ENCODE results near the gene RANBP17. TPM values are rescaled to one million over a fixed set of nuclear protein-coding genes. Genes with fewer than 3 reads are reported as not detected.
"Not testable (repeated sequence)": the region's sequence is repeated elsewhere in the genome, so short reads cannot be mapped to it uniquely, and the experiment has no call there.

The RANBP17 gene
- total RNA-seq, 1 donor from 2014 or later, result 79.9 TPM

GRCh38 chr5:171155621-171156020 lies 293.8 kb downstream of the RANBP17 start:
- H3K9me3 ChIP-seq (ENCODE audit: control insufficient read depth in 3 of 3, low read length in 3 of 3), result no peaks in the 10 kb centered on the region
- H3K4me1 ChIP-seq (ENCODE audit: control insufficient read depth in 3 of 3, insufficient read depth in 3 of 3, low read length in 3 of 3), result no peaks in the 10 kb centered on the region
- no peaks in the 10 kb centered on the region for H3K36me3 ChIP-seq (ENCODE audit: control insufficient read depth in 3 of 3, insufficient read depth in 3 of 3, low read length in 3 of 3)
- H3K4me3 ChIP-seq (ENCODE audit: low read length in 3 of 3), result no peak overlapping the region
- H3K27ac ChIP-seq (ENCODE audit: low read depth, low read length), result no peak overlapping the region
- H3K9ac ChIP-seq (ENCODE audit: low read depth in 1 of 3, low read length in 3 of 3), result no peak overlapping the region
- H3K27me3 ChIP-seq (ENCODE audit: control insufficient read depth in 3 of 3, insufficient read depth in 3 of 3, low read length in 3 of 3), result no peaks in the 10 kb centered on the region

- H3K4me1 ChIP-seq (ENCODE audit: control insufficient read depth in 3 of 3, insufficient read depth in 3 of 3, low read length in 3 of 3), result no peaks in the 10 kb centered on the region
Observed at GRCh38 chr5:171157276-171157675, 295.5 kb downstream of the RANBP17 start.

GRCh38 chr5:171157775-171158174 lies 296.0 kb downstream of the RANBP17 start:
- Histone ChIP-seq H3K9ac (ENCODE audit: low read depth in 1 of 3, low read length in 3 of 3) (no peak overlapping the region), H3K36me3 (ENCODE audit: control insufficient read depth in 3 of 3, insufficient read depth in 3 of 3, low read length in 3 of 3) (no peaks in the 10 kb centered on the region), H3K27me3 (ENCODE audit: control insufficient read depth in 3 of 3, insufficient read depth in 3 of 3, low read length in 3 of 3) (no peaks in the 10 kb centered on the region), H3K4me1 (ENCODE audit: control insufficient read depth in 3 of 3, insufficient read depth in 3 of 3, low read length in 3 of 3) (no peaks in the 10 kb centered on the region), H3K9me3 (ENCODE audit: control insufficient read depth in 3 of 3, low read length in 3 of 3) (no peaks in the 10 kb centered on the region), H3K27ac (ENCODE audit: low read depth, low read length) (no peak overlapping the region), H3K4me3 (ENCODE audit: low read length in 3 of 3) (no peak overlapping the region)

More at GRCh38 chr5:171157276-171157675, 295.5 kb downstream of the RANBP17 start:
- Histone ChIP-seq H3K4me3 (ENCODE audit: low read length in 3 of 3) (no peak overlapping the region), H3K9me3 (ENCODE audit: control insufficient read depth in 3 of 3, low read length in 3 of 3) (no peaks in the 10 kb centered on the region), H3K27ac (ENCODE audit: low read depth, low read length) (no peak overlapping the region), H3K27me3 (ENCODE audit: control insufficient read depth in 3 of 3, insufficient read depth in 3 of 3, low read length in 3 of 3) (no peaks in the 10 kb centered on the region), H3K9ac (ENCODE audit: low read depth in 1 of 3, low read length in 3 of 3) (no peak overlapping the region), H3K36me3 (ENCODE audit: control insufficient read depth in 3 of 3, insufficient read depth in 3 of 3, low read length in 3 of 3) (no peaks in the 10 kb centered on the region)

GRCh38 chr5:171158581-171158980 lies 296.8 kb downstream of the RANBP17 start:
- no peaks in the 10 kb centered on the region for H3K36me3 ChIP-seq (ENCODE audit: control insufficient read depth in 3 of 3, insufficient read depth in 3 of 3, low read length in 3 of 3)
- H3K4me3 ChIP-seq (ENCODE audit: low read length in 3 of 3), result no peak overlapping the region
- H3K9me3 ChIP-seq (ENCODE audit: control insufficient read depth in 3 of 3, low read length in 3 of 3), result no peaks in the 10 kb centered on the region
- H3K9ac ChIP-seq (ENCODE audit: low read depth in 1 of 3, low read length in 3 of 3), result no peak overlapping the region
- H3K27ac ChIP-seq (ENCODE audit: low read depth, low read length), result no peak overlapping the region
- no peaks in the 10 kb centered on the region for H3K27me3 ChIP-seq (ENCODE audit: control insufficient read depth in 3 of 3, insufficient read depth in 3 of 3, low read length in 3 of 3)
- H3K4me1 ChIP-seq (ENCODE audit: control insufficient read depth in 3 of 3, insufficient read depth in 3 of 3, low read length in 3 of 3), result no peaks in the 10 kb centered on the region

GRCh38 chr5:171162165-171162564 lies 300.3 kb downstream of the RANBP17 start:
- no peaks in the 10 kb centered on the region for H3K9me3 ChIP-seq (ENCODE audit: control insufficient read depth in 3 of 3, low read length in 3 of 3)
- no peaks in the 10 kb centered on the region for H3K36me3 ChIP-seq (ENCODE audit: control insufficient read depth in 3 of 3, insufficient read depth in 3 of 3, low read length in 3 of 3)
- H3K27me3 ChIP-seq (ENCODE audit: control insufficient read depth in 3 of 3, insufficient read depth in 3 of 3, low read length in 3 of 3), result no peaks in the 10 kb centered on the region
- H3K4me1 ChIP-seq (ENCODE audit: control insufficient read depth in 3 of 3, insufficient read depth in 3 of 3, low read length in 3 of 3), result no peaks in the 10 kb centered on the region
- no peak overlapping the region for H3K27ac ChIP-seq (ENCODE audit: low read depth, low read length)
- H3K9ac ChIP-seq (ENCODE audit: low read depth in 1 of 3, low read length in 3 of 3), result no peak overlapping the region
- no peak overlapping the region for H3K4me3 ChIP-seq (ENCODE audit: low read length in 3 of 3)

- H3K4me1 ChIP-seq (ENCODE audit: control insufficient read depth in 3 of 3, insufficient read depth in 3 of 3, low read length in 3 of 3), result no peaks in the 10 kb centered on the region
- no peak overlapping the region for H3K4me3 ChIP-seq (ENCODE audit: low read length in 3 of 3)
- H3K9me3 ChIP-seq (ENCODE audit: control insufficient read depth in 3 of 3, low read length in 3 of 3), result no peaks in the 10 kb centered on the region
- H3K36me3 ChIP-seq (ENCODE audit: control insufficient read depth in 3 of 3, insufficient read depth in 3 of 3, low read length in 3 of 3), result no peaks in the 10 kb centered on the region
- H3K27ac ChIP-seq (ENCODE audit: low read depth, low read length), result no peak overlapping the region
- no peaks in the 10 kb centered on the region for H3K27me3 ChIP-seq (ENCODE audit: control insufficient read depth in 3 of 3, insufficient read depth in 3 of 3, low read length in 3 of 3)
- H3K9ac ChIP-seq (ENCODE audit: low read depth in 1 of 3, low read length in 3 of 3), result no peak overlapping the region
Observed at GRCh38 chr5:171162596-171162995, 300.8 kb downstream of the RANBP17 start.

- no peak overlapping the region for H3K4me3 ChIP-seq (ENCODE audit: low read length in 3 of 3)
- H3K27ac ChIP-seq (ENCODE audit: low read depth, low read length), result no peak overlapping the region
- no peaks in the 10 kb centered on the region for H3K9me3 ChIP-seq (ENCODE audit: control insufficient read depth in 3 of 3, low read length in 3 of 3)
- no peaks in the 10 kb centered on the region for H3K36me3 ChIP-seq (ENCODE audit: control insufficient read depth in 3 of 3, insufficient read depth in 3 of 3, low read length in 3 of 3)
- no peaks in the 10 kb centered on the region for H3K27me3 ChIP-seq (ENCODE audit: control insufficient read depth in 3 of 3, insufficient read depth in 3 of 3, low read length in 3 of 3)
- H3K4me1 ChIP-seq (ENCODE audit: control insufficient read depth in 3 of 3, insufficient read depth in 3 of 3, low read length in 3 of 3), result no peaks in the 10 kb centered on the region
- no peak overlapping the region for H3K9ac ChIP-seq (ENCODE audit: low read depth in 1 of 3, low read length in 3 of 3)
Observed at GRCh38 chr5:171166766-171167165, 304.9 kb downstream of the RANBP17 start.

GRCh38 chr5:171168171-171168570 lies 306.4 kb downstream of the RANBP17 start:
- no peaks in the 10 kb centered on the region for H3K9me3 ChIP-seq (ENCODE audit: control insufficient read depth in 3 of 3, low read length in 3 of 3)
- H3K36me3 ChIP-seq (ENCODE audit: control insufficient read depth in 3 of 3, insufficient read depth in 3 of 3, low read length in 3 of 3), result no peaks in the 10 kb centered on the region
- no peak overlapping the region for H3K9ac ChIP-seq (ENCODE audit: low read depth in 1 of 3, low read length in 3 of 3)
- no peak overlapping the region for H3K27ac ChIP-seq (ENCODE audit: low read depth, low read length)
- H3K4me3 ChIP-seq (ENCODE audit: low read length in 3 of 3), result no peak overlapping the region
- no peaks in the 10 kb centered on the region for H3K27me3 ChIP-seq (ENCODE audit: control insufficient read depth in 3 of 3, insufficient read depth in 3 of 3, low read length in 3 of 3)
- no peaks in the 10 kb centered on the region for H3K4me1 ChIP-seq (ENCODE audit: control insufficient read depth in 3 of 3, insufficient read depth in 3 of 3, low read length in 3 of 3)

- H3K9ac ChIP-seq (ENCODE audit: low read depth in 1 of 3, low read length in 3 of 3); H3K9me3 ChIP-seq (ENCODE audit: control insufficient read depth in 3 of 3, low read length in 3 of 3); H3K36me3 ChIP-seq (ENCODE audit: control insufficient read depth in 3 of 3, insufficient read depth in 3 of 3, low read length in 3 of 3); H3K4me3 ChIP-seq (ENCODE audit: low read length in 3 of 3); H3K27me3 ChIP-seq (ENCODE audit: control insufficient read depth in 3 of 3, insufficient read depth in 3 of 3, low read length in 3 of 3); H3K27ac ChIP-seq (ENCODE audit: low read depth, low read length); H3K4me1 ChIP-seq (ENCODE audit: control insufficient read depth in 3 of 3, insufficient read depth in 3 of 3, low read length in 3 of 3): not testable (repeated sequence)
Observed at GRCh38 chr5:171174960-171175359, 313.1 kb downstream of the RANBP17 start.

GRCh38 chr5:171175746-171176145 lies 313.9 kb downstream of the RANBP17 start:
- no peak overlapping the region for H3K27ac ChIP-seq (ENCODE audit: low read depth, low read length)
- H3K9ac ChIP-seq (ENCODE audit: low read depth in 1 of 3, low read length in 3 of 3), result no peak overlapping the region
- H3K4me3 ChIP-seq (ENCODE audit: low read length in 3 of 3), result no peak overlapping the region
- no peaks in the 10 kb centered on the region for H3K36me3 ChIP-seq (ENCODE audit: control insufficient read depth in 3 of 3, insufficient read depth in 3 of 3, low read length in 3 of 3)
- H3K9me3 ChIP-seq (ENCODE audit: control insufficient read depth in 3 of 3, low read length in 3 of 3), result no peaks in the 10 kb centered on the region
- no peaks in the 10 kb centered on the region for H3K27me3 ChIP-seq (ENCODE audit: control insufficient read depth in 3 of 3, insufficient read depth in 3 of 3, low read length in 3 of 3)
- H3K4me1 ChIP-seq (ENCODE audit: control insufficient read depth in 3 of 3, insufficient read depth in 3 of 3, low read length in 3 of 3), result no peaks in the 10 kb centered on the region

GRCh38 chr5:171178190-171178589 lies 316.4 kb downstream of the RANBP17 start:
- H3K27me3 ChIP-seq (ENCODE audit: control insufficient read depth in 3 of 3, insufficient read depth in 3 of 3, low read length in 3 of 3); H3K36me3 ChIP-seq (ENCODE audit: control insufficient read depth in 3 of 3, insufficient read depth in 3 of 3, low read length in 3 of 3); H3K27ac ChIP-seq (ENCODE audit: low read depth, low read length); H3K4me1 ChIP-seq (ENCODE audit: control insufficient read depth in 3 of 3, insufficient read depth in 3 of 3, low read length in 3 of 3); H3K9ac ChIP-seq (ENCODE audit: low read depth in 1 of 3, low read length in 3 of 3); H3K4me3 ChIP-seq (ENCODE audit: low read length in 3 of 3); H3K9me3 ChIP-seq (ENCODE audit: control insufficient read depth in 3 of 3, low read length in 3 of 3): not testable (repeated sequence)

All from skeletal muscle tissue (tissue), 4 donors.